ENCODE measurements around the gene PDCD1.
"Not testable (repeated sequence)": the region's sequence is repeated elsewhere in the genome, so short reads cannot be mapped to it uniquely, and the experiment has no call there.

Gene PDCD1

DNA sequence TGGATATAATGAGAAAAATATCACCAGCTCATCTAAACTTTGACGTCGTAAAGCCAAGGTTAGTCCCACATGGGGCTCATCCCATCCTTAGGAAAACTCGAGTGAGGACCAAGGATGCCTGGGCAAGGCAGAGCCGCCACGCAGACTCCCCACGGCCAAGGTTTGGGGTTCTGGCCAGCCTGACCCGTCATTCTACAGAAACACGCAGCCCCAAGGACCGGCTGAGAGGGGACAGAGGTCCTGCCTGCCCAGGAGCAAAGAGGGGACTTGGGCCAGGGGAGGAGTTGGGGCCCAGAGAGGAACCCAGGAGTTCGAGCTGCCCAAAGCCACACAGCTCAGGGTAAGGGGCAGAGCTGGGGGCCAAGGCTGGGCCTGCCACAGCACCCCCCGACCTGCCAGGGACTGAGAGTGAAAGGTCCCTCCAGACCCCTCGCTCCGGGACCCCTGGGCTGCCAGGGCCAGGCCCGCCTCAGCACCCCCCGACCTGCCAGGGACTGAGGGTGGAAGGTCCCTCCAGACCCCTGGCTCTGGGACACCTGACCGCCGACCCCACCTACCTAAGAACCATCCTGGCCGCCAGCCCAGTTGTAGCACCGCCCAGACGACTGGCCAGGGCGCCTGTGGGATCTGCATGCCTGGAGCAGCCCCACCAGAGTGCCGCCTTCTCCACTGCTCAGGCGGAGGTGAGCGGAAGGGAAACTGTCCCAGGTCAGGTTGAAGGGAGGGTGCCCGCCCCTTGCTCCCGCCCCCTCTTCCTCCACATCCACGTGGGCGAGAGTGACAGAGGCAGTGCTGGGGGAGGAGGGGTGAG lies at the start of gene PDCD1:
Gene PDCD1 (minus strand): TSS at position 689 of the 811 bp plus-strand sequence. CDS start 56 bp downstream, at position 633.
- no peaks in the 10 kb centered on the region for H3K79me2 ChIP-seq (ENCODE audit: insufficient read depth, low read length)
- no peaks in the 10 kb centered on the region for H3K9me3 ChIP-seq (ENCODE audit: insufficient read depth, low read length, severe bottlenecking)
- peak within 1 kb of the TSS; percentile 49 for H3K4me2 ChIP-seq (ENCODE audit: insufficient read depth, low read length)
- H3K9ac ChIP-seq (ENCODE audit: low read depth, low read length) = peak within 1 kb of the TSS; percentile 10; the same call in 1 of the 2 replicates
- TF ChIP-seq EZH2 (IDR thresholded peaks at IDR 0.05; ENCODE audit: borderline replicate concordance, low read depth, low read length, severe bottlenecking) (no peak), CTCF (IDR thresholded peaks at IDR 0.05; ENCODE audit: borderline replicate concordance, extremely low read depth, low read length, poor library complexity, severe bottlenecking) (no peak)
- peaks cover 28% of the 10 kb centered on the region for H3K4me1 ChIP-seq (ENCODE audit: insufficient read depth, low read length)
- H3K27ac ChIP-seq (ENCODE audit: low read length) = peak within 1 kb of the TSS; percentile 67
- H3K27me3 ChIP-seq (ENCODE audit: insufficient read depth, low read length, poor library complexity) = peaks cover 7% of the 10 kb centered on the region
- DNase-seq (no peak), ATAC-seq (ENCODE audit: insufficient read depth, low read depth) (no peak)
- no peaks in the 10 kb centered on the region for H3K36me3 ChIP-seq (ENCODE audit: insufficient read depth, low read length)
- H4K20me1 ChIP-seq (ENCODE audit: insufficient read depth, low read length) = peaks cover 17% of the 10 kb centered on the region; the same call in 1 of the 2 replicates
- H3K4me3 ChIP-seq (ENCODE audit: low read depth in 1 of 2, low read length in 2 of 2) = peak within 1 kb of the TSS in 1 of 2 experiments; percentile 28; a peak in 1 of 4 replicates
- H2AFZ ChIP-seq (ENCODE audit: low read depth, low read length) = no peak within 1 kb of the TSS

DNA sequence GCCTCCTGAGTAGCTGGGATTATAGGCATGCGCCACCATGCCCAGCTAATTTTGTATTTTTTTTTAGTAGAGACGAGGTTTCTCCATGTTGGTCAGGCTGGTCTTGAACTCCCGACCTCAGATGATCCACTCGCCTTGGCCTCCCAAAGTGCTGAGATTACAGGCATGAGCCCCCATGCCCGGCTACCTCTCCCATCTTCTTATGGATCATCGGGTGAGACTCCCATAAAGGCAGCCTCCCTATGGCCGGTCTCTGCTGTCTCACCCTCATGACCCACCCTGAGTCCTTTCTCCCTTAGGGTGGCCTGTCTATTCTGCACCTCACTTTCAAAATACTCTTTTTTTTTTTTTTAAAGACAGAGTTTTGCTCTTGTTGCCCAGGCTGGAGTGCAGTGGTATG lies 49.1 kb upstream of the PDCD1 start:
- not testable (repeated sequence) for H3K4me1 ChIP-seq (ENCODE audit: insufficient read depth, low read length); H3K9ac ChIP-seq (ENCODE audit: low read depth, low read length); DNase-seq; H3K27me3 ChIP-seq (ENCODE audit: insufficient read depth, low read length, poor library complexity); H3K27ac ChIP-seq (ENCODE audit: low read length); H3K4me3 ChIP-seq (ENCODE audit: low read depth in 1 of 2, low read length in 2 of 2); H3K4me2 ChIP-seq (ENCODE audit: insufficient read depth, low read length); H3K36me3 ChIP-seq (ENCODE audit: insufficient read depth, low read length); H3K79me2 ChIP-seq (ENCODE audit: insufficient read depth, low read length); H2AFZ ChIP-seq (ENCODE audit: low read depth, low read length); ATAC-seq (ENCODE audit: insufficient read depth, low read depth); H3K9me3 ChIP-seq (ENCODE audit: insufficient read depth, low read length, severe bottlenecking)
- H4K20me1 ChIP-seq (ENCODE audit: insufficient read depth, low read length) = peaks cover 26% of the 10 kb centered on the region

- peaks cover 10% of the 10 kb centered on the region; the same call in 1 of the 2 replicates for H3K79me2 ChIP-seq (ENCODE audit: insufficient read depth, low read length)
- no peak overlapping the region for H3K27ac ChIP-seq (ENCODE audit: low read length)
- H2AFZ ChIP-seq (ENCODE audit: low read depth, low read length) = no peak overlapping the region
- no peaks in the 10 kb centered on the region for H3K27me3 ChIP-seq (ENCODE audit: insufficient read depth, low read length, poor library complexity)
- DNase-seq (no peak), ATAC-seq (ENCODE audit: insufficient read depth, low read depth) (no peak)
- H3K9ac ChIP-seq (ENCODE audit: low read depth, low read length) = no peak overlapping the region
- peaks cover 10% of the 10 kb centered on the region; the same call in 1 of the 2 replicates for H3K36me3 ChIP-seq (ENCODE audit: insufficient read depth, low read length)
- H3K4me2 ChIP-seq (ENCODE audit: insufficient read depth, low read length) = no peak overlapping the region
- H4K20me1 ChIP-seq (ENCODE audit: insufficient read depth, low read length) = peaks cover 26% of the 10 kb centered on the region
- H3K4me1 ChIP-seq (ENCODE audit: insufficient read depth, low read length) = no peaks in the 10 kb centered on the region
- TF ChIP-seq CTCF (IDR thresholded peaks at IDR 0.05; ENCODE audit: borderline replicate concordance, extremely low read depth, low read length, poor library complexity, severe bottlenecking) = no peak
- TF ChIP-seq EZH2 (IDR thresholded peaks at IDR 0.05; ENCODE audit: borderline replicate concordance, low read depth, low read length, severe bottlenecking) = no peak
- no peak overlapping the region for H3K4me3 ChIP-seq (ENCODE audit: low read depth in 1 of 2, low read length in 2 of 2)
- peaks cover 3% of the 10 kb centered on the region for H3K9me3 ChIP-seq (ENCODE audit: insufficient read depth, low read length, severe bottlenecking)
These were observed 48.3 kb upstream of the PDCD1 start for GRCh38 chr2:241906826-241907570.

GRCh38 chr2:241906378-241906770 lies 47.7 kb upstream of the PDCD1 start:
- Histone ChIP-seq H4K20me1 (ENCODE audit: insufficient read depth, low read length) (peaks cover 26% of the 10 kb centered on the region), H3K36me3 (ENCODE audit: insufficient read depth, low read length) (peaks cover 15% of the 10 kb centered on the region; the same call in 1 of the 2 replicates)
- H3K27ac ChIP-seq (ENCODE audit: low read length); H3K9me3 ChIP-seq (ENCODE audit: insufficient read depth, low read length, severe bottlenecking); H2AFZ ChIP-seq (ENCODE audit: low read depth, low read length); H3K4me2 ChIP-seq (ENCODE audit: insufficient read depth, low read length); H3K4me1 ChIP-seq (ENCODE audit: insufficient read depth, low read length); DNase-seq; H3K79me2 ChIP-seq (ENCODE audit: insufficient read depth, low read length); H3K9ac ChIP-seq (ENCODE audit: low read depth, low read length); H3K27me3 ChIP-seq (ENCODE audit: insufficient read depth, low read length, poor library complexity); ATAC-seq (ENCODE audit: insufficient read depth, low read depth); H3K4me3 ChIP-seq (ENCODE audit: low read depth in 1 of 2, low read length in 2 of 2): not testable (repeated sequence)
